Loucy (cell line): Measurements from ENCODE around the gene FCN3.

Experiments used
- EZH2phosphoT487 ChIP-seq: fragments of 200-600 bp; IDR thresholded peaks from 2 replicates; pipeline ENCODE4 v1.6.1; 2018; ENCODE audit warnings: antibody characterized with exemption, mild to moderate bottlenecking, moderate library complexity, borderline replicate concordance
- TF ChIP-seq, protein P1 (sequence below): fragments of 200-600 bp; sonication (generic); conservative IDR thresholded peaks from 2 replicates; pipeline ENCODE4 v1.5.1; 2014; ENCODE audit warnings: mild to moderate bottlenecking, antibody characterized with exemption, low read length

DNA sequence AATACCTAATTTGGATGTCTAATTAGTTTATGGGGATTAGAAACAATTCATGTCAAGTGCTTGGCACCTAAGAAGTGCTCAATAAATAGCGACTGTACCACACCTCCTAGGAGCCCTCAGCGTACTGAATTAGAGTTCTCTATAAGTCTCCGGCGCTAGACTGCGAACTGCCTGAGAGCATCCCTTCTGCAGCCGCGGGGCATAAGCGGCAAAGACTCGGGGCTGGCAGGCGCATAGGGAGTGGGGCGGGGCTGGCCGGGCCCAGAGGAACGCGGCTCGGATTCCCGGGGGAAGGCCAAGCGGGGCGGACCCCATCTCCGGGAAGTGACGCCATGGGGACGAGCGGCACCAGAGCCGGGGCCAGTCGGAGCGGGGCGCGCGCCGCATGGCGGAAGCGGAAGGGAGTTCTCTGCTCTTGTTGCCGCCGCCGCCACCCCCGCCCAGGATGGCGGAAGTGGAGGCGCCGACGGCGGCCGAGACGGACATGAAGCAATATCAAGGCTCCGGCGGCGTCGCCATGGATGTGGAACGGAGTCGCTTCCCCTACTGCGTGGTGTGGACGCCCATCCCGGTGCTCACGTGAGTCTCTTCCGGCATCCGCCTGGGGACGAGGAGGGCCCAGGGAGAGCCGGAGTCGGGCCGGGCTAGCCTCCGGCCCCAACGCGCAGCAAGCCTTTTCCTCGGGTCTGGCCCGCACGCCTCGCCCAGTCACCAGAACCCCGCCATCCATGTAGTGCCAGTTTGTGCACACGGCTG is 52.6 kb downstream of the FCN3 start, which contains the start of gene TMEM222:
- TF ChIP-seq, protein P1, sequence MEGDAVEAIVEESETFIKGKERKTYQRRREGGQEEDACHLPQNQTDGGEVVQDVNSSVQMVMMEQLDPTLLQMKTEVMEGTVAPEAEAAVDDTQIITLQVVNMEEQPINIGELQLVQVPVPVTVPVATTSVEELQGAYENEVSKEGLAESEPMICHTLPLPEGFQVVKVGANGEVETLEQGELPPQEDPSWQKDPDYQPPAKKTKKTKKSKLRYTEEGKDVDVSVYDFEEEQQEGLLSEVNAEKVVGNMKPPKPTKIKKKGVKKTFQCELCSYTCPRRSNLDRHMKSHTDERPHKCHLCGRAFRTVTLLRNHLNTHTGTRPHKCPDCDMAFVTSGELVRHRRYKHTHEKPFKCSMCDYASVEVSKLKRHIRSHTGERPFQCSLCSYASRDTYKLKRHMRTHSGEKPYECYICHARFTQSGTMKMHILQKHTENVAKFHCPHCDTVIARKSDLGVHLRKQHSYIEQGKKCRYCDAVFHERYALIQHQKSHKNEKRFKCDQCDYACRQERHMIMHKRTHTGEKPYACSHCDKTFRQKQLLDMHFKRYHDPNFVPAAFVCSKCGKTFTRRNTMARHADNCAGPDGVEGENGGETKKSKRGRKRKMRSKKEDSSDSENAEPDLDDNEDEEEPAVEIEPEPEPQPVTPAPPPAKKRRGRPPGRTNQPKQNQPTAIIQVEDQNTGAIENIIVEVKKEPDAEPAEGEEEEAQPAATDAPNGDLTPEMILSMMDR, result no peak
- TF ChIP-seq EZH2phosphoT487, result no peak
